GM19193 (cell line): ENCODE measurements around the gene MEIOB.

Experiments
- POLR2A ChIP-seq: IDR thresholded peaks from 4 replicates; pipeline ENCODE4 v1.6.1; 2011; ENCODE audit not compliant: insufficient read depth, insufficient read length; ENCODE audit errors: extremely low read depth

MEIOB gene, protein sequence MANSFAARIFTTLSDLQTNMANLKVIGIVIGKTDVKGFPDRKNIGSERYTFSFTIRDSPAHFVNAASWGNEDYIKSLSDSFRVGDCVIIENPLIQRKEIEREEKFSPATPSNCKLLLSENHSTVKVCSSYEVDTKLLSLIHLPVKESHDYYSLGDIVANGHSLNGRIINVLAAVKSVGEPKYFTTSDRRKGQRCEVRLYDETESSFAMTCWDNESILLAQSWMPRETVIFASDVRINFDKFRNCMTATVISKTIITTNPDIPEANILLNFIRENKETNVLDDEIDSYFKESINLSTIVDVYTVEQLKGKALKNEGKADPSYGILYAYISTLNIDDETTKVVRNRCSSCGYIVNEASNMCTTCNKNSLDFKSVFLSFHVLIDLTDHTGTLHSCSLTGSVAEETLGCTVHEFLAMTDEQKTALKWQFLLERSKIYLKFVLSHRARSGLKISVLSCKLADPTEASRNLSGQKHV

DNA sequence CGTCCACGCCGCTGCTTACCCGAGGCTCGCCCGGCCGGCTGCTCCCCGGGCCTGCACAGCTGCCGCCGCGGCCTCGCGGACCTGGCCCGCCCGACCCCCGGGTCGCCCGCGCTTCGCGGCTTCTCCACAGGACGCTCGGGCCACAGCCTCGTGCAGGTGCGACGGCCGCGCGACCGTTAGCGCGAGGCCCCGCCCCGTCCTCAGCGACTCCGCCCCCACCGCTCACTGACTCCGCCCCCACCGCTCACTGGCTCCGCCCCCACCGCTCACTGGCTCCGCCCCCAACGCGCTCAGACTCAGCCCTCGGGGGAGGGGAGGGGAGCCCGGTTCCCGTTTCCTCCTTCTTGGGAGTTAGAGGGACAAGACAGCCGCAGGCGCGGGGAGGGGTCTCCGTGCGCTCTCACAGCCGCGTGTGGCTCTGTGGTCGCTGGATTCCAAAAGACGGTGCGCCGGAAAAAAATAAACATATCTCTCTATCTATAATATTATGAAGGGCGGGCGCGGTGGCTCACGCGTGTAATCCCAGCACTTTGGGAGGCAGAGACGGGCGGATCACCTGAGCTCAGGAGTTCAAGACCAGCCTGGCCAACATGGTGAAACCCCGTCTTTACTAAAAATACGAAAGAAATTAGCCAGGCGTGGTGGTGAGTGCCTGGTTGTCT, at the start of gene MEIOB:
TSS of gene MEIOB (minus strand) at position 191 of the 662 bp plus-strand sequence. CDS start 3,989 bp downstream, outside the sequence.
- no peak for TF ChIP-seq POLR2A

DNA sequence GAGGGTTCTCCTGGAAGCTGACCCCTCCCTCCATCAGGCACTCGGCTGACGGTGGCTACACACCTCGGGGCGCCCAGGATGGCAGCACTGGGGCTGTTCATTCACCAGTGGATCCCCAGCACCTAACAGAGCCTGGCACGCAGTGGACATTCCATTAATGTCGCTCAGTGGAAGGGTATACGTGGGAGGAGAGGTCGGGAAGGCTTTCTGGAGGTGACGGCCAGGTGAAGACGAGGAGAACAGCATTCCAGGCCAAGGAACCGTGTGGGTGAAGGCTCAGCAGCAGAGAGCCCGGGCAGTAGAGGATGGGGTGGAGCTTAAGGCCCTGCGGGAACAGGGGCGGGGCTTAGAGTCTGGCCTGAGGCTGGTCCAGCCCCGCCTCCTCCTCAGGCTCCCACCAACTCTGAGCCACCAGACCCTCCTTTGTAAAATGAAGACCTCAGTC, 48.8 kb upstream of the MEIOB start:
- TF ChIP-seq POLR2A = no peak

DNA sequence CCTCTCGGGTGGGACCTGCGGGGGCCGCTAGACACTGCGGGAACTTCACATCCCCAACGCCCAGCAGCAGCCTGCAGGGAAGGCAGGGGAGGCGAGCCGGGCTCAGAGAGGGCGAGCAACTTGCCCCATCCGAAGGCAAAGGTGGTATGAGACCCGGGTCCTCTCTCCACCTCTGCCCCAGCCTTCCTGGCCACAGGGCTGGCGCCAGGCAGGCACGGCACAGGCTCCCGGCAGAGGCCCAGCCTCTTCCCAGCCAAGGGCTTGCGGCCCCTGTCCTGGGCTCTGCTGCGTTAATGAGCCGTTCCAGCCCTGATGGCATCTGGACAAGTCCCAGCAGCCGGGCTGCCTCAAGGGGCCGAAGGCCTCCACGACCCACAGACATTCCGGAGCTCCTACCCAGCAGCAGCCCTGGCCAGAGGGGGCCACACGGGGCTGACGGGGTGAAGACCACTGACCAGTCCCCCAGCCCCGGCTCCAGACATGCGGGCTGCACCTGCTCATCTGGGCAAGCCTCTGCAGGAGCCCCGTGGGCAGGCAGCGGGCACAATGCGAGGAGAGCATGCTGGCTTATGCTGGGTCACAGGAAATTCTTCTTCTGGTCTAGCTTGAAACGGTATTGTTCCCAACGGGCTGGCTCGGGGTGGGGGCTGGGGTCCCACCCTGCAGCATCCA, 47.5 kb upstream of the MEIOB start:
- no peak for TF ChIP-seq POLR2A

DNA sequence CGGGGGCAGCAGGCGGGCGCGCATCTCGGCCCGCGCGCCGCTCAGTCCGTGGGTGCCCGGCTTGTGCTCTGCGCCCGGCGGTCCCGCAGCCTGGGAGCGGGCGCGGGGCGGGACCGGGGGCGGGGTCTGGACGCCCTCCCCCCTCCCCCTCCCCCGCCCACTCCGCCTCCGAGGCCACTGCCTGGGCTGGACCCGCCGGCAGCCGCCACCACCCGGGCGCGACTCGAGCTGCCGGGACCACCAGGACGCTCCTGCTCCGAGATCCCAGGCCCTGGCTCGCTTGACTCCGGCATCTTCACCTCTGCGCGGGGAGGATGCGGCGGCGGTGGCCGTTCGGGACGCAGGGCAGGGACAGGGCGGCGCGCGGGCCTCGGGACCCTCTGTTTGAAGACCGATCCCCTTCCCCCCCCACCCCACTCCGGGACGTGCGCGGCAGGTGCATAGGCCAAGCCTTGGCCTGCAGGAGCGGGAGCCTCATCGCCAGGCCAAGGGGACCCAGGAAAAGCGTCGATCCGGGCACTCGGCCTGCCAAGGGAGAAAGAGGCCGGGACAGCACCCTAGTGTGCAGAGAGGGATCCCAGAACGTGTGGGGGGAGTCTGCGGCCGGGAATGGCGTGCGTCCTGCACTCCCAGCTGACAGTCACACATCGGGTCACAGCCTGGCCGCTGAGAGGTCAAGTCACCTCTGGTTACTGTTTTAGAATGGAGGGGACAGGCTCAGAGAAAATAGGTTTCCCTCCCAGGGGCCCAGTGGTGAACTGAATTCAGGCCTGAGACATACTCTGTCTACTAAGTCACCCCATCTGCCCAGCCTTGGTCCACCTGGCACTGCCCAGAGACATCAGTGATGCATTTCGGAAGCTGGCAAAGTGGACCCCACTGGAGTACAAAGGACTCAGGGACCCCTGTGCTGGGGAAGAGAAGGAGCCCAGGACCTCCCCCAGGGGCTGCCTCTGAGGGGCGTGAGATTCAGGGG, 46.7 kb upstream of the MEIOB start, which contains the start of gene HS3ST6:
TSS of gene HS3ST6 (minus strand) at position 65 of the 976 bp plus-strand sequence. CDS start 92 bp downstream, outside the sequence.
- TF ChIP-seq POLR2A = no peak

DNA sequence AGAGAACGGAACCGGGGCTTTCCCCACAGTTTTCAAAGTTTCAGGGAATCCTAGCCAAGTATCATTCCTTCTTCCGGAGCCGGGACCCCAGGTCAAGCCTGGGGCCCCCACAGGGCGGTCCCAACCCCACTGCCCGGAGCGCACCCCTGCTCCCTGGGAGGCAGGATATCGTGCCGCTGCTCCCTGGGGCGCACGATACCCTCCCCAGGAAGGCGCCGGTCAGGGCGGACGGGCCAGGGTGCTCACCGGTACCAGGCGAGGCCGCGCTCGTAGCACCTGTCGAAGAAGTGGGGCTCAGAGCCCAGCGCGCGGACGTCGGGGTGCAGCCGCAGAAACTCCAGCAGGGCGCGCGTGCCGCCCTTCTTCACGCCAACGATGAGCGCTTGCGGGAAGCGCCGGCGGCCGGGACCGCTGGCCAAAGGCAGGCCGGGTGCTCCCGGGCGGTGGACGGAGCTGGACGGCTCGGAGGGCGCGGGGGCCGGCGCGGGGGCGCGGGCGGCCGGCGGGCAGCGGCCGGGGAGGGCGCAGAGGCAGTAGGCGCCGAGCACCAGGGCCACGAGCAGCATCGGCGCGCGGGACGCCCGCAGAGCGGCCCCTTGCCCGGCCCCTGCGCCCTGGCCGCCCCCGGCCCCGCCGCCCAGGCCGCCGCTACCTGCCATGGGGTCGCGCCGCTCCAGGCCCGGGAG, 45.8 kb upstream of the MEIOB start:
- no peak for TF ChIP-seq POLR2A

DNA sequence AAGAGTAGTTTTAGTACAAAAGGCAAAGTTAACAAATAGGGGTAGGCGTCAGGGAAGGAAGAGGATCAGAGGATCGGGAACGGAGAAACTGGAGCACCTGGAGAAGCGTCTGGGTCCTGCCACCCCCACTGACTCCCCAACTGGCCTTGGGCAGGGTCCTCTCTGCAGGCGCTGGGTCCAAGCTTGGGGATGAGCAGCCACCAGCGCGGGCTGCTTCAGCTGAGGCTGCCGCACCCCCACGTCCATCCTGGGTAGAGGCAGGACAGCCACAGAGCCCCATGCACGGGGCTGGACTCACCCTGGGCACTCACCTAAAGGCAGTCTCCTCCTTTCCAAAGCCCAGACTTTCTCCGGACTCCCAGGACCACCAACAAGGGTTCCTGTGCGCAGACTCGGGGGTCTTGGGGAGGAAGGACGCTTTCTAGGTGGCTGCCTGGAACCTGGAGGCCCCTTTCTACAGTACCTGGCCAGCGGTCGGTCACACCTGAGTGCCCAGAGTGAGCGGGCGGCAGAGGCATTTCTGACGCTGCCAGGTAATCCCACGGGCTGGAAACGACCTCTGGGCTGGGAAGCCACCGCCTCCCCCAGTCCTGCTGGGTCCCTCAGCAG, 45.2 kb upstream of the MEIOB start:
- TF ChIP-seq POLR2A = no peak

DNA sequence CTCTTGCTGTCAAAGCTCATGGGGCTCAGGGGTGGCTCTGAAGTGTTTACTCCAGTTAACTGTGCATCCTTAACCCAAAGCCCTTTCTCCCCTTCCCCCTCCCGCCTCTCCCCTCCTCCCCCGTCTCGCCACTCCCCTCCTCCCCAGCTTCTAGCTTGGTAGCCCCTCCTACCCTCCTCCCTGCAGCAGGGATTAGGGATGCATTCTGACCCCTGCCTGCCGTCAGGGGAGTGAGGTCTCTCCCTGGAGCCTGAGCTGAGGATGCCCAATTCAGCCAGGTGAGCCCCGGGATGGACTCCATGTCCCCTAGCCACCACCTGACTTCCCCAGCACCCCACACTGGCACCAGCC, 44.7 kb upstream of the MEIOB start:
- no peak for TF ChIP-seq POLR2A

DNA sequence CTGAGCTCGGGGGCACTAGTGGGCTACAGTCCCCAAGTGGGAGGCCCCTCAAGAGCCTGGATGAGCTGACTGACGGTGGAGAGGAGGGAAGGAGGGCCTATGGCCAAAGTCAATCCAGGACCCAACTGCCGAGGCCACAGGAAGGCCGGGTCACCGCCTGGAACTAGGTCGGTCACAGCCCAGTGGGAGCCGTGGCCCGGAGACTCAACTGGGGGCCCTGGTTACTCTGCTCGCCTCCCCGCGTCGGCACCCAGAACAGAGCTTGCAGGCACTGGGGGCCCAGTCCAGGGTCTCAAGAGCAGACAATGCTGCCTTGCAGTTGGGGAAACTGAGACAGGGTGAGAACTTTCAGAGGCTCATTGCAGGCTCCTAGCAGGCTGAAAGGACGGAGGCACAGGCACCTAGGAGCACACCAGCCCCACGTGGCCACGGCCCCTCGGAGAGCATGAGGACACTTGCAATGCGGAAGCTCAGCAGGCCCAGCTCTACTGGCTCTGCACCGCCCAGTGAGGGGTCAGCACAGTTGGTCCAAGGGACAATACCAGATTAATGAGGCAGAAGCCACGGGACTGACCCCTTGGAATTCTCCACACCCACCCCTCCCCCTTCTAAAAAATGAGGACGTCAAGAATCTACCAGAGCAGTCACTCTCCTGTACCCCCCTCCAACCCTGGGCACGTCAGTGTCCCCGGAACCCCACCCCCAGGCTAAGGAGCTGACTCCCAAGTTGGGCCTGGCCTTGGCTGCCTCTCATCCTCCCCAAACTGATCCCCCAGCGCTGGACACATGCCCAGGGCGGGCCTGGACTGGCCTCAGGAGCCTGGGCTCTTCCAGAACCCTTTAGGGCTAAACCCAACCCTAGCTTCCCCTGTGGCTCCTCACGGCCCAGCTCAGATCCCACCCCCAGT, 44.0 kb upstream of the MEIOB start:
- TF ChIP-seq POLR2A = no peak

DNA sequence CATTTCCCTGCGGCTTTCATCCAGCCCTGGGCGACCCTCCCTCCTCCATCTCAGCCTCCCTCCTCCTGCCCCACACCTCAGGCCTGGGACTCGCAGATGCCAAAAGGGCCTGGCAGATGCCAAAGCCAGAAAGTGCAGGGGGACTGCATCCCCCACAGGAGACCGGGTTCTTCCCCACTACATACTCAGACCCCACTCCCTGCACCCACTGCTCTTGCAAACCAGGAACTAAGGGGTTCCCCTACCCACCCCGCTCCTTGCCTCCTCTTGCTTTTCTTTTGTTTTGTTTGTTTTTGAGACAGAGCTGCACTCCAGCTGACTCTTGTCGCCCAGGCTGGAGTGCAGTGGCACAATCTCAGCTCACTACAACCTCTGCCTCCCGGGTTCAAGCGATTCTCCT, 43.0 kb upstream of the MEIOB start:
- TF ChIP-seq POLR2A = no peak

DNA sequence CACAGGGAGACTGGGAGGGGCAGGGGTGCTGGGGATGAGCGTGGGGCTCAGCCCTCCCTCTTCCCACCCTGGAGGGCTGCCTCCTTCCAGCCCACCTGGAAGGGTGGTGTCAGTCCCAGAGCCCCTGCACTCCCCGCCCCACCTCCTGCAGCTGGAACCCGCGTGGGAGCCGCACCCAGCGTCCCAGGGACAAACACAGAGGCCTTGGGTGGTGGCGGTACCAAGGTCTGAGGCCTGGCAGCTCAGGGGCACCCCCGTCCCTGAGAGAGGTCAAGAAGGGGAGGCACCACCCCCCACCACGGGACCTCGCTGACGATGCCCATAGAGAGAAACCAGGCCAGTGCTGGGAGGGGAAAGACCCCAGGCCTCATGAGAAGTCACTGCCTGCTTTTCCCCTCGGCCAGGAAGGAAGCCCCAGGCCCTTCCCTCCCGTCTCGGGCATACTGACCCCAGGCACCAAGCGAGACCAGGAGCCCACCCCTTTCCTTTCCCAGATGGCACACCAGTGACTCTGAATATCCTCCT, 42.2 kb upstream of the MEIOB start:
- TF ChIP-seq POLR2A = no peak

DNA sequence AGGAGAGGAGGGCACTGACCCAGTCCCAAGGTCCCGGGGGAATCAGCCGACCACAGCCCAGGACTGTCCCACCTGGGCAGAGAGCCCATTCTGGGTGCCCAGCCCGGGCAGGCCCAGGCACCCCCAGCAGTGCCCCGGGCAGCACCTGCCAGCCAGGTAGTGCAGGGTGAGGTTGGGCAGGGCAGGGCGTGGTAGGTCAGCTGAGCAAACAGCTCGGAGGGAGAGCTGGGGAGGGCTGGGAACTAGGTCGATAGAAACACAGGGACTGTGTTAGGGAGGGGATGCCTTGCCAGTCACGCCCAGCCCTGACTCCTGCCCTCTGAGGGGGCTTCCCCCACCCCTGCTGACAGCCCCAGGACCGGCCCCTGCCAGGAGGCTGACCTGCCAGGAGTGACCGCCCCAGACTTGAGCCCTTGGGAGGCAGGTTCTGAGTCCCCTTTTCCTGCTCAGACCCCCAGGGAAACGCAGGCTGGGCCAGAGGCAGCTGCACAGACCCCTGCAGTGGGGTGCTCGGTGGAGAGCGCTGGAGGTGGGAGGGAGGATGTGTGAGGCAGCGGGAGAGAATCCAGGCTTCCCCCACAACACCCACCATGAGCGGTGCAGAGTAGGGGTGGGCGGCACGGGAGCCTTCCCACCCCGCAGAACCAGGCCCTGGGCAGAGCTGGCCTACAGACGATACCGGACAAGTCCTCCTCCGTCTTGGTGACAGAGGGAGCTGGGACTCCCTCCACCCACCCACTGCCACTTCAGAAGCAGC, 41.5 kb upstream of the MEIOB start:
- no peak for TF ChIP-seq POLR2A

DNA sequence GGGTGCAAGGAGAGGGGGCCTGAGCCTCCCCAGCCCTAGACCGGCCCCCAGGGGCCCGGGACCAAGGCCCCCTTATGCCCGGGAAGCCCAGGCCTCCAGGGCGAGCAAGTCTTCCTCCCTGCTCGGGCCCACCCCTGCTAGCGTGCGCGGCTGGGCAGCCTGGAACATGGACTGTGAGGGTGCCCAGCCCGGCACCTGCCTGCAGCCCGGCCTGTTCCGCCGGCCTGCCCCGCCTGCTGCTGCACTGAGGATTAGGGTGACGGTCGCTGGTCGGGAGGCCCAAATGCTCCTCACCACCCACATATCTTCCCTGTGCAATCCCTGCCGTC, 40.2 kb upstream of the MEIOB start:
- TF ChIP-seq POLR2A = no peak
